Fibroblast of upper back skin (primary cell): ENCODE measurements around the gene RIBC2.

Source experiments
- DNase-seq: peaks from one replicate; pipeline ENCODE4 v3.0.0-alpha.2; 2013

The RIBC2 gene

DNA sequence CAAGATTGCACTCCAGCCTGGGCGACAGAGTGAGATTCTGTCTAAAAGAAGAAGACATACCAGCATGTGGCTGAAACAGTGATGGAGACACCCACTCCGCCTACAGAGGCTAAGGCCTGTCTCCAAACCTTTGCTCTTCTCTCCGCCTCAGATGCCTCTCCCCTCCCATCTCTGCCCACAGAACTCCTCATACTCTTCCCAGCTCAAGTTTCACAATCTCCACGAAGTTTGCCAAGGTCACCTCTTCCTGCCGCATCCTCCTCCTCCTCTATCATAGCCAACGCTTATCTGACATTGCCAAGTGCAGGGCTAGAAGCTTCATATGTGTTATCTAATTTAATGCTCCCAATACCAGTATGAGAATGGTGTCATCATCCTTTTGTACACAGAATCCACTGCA is 63.3 kb downstream of the RIBC2 start:
- DNase-seq: no peak

DNA sequence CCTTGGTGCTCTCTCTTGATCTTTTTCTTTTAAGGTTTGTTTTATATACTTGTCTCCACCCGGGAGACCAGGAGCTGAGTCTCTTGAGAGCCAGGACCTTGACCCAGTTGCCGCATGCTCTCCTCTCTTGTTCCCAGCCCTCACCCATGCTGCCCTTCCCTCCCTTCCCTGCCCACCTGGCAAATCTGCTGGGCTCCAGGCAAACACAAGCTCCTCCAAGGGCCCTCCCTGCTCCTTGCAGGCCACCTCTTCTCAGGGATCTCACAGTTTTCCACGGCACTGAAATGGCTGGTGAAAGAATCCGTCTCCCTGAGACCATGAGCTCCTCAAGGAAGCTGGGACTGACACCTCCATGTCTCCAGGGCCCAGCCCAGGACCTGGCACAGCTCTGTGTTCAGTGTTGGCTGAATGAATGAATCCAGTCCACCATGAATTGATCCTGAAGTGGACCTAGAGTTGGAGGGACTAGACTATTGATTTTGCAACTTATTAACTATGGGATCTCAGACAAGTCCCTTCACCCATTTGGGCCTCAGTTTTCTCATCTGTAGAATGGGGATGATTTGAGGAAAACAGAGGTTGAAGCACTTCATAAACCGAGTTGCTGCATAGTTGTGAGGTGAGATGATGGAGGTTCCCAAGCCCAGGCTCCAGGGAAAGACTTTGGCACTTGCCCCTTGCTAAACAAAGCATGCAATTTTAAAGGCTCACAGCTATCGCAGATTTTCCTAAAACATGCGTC is 64.0 kb downstream of the RIBC2 start:
- DNase-seq: no peak

- DNase-seq: peak; percentile 95
These were observed 64.7 kb downstream of the RIBC2 start for GRCh38 chr22:45478108-45478771.

GRCh38 chr22:45480717-45481116 is 67.2 kb downstream of the RIBC2 start:
- no peak for DNase-seq

DNA sequence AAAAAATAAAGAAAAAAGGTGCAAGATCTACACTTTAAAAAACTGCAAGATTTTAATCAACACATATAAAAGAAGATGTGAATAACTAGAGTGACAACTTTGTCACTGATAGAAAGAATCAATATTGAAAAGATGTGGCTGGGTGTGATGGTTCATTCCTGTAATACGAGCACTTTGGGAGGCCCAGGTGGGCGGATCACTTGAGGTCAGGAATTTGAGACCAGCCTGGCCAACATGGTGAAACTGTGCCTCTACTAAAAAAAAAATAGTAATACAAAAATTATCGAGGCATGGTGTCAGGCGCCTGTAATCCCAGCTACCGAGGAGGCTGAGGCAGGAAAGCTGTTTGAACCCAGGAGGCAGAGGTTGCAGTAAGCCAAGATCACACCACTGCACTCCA is 68.2 kb downstream of the RIBC2 start:
- no peak for DNase-seq
